HCT116 (cell line): Measurements from ENCODE around the gene RASL10B. TPM values are rescaled to one million over a fixed set of nuclear protein-coding genes. Genes with fewer than 3 reads are reported as not detected.

Experiments
- ATAC-seq: fragments of 200-7000 bp; cut with Tn5 transposase; 2 replicates; pipeline ENCODE4 v1.9.1; 2020; ENCODE audit warnings: mild to moderate bottlenecking, moderate library complexity
- BruUV-seq: library from RNA; stranded (reverse); fragments of 400-500 nt; replicated peaks from 2 replicates; lab custom pipeline; 2021; lab: Mats Ljungman, UMichigan
- CTCF ChIA-PET: fragments of 300-600 bp; sonication (Branson Sonifier 250); formaldehyde crosslinking; loops from one replicate; lab custom pipeline; 2021; ENCODE audit warnings: antibody characterized with exemption; lab: Charles Lee
- POLR2A ChIA-PET: fragments of 300-600, 350-600 bp; sonication (Branson Sonifier 250); formaldehyde crosslinking; loops from one replicate; lab custom pipeline; 2021; ENCODE audit warnings: antibody characterized with exemption; lab: Charles Lee
- RAD21 ChIA-PET, 2 experiments: fragments of 300-600 bp; sonication (Branson Sonifier 250); formaldehyde crosslinking; loops; one replicate each; lab custom pipeline; 2023; ENCODE audit warnings: low total read pairs in 2 of 2; ENCODE audit not compliant: uncharacterized antibody in 2 of 2, unreplicated experiment in 2 of 2, low non-redundant PET in 1 of 2; lab: Charles Lee
- DNase-seq: peaks from one replicate; pipeline ENCODE4 v3.0.0-alpha.2; 2010; ENCODE audit warnings: low read depth, low spot score
- H2AFZ ChIP-seq: fragments of 200-600 bp; shearing (Covaris generic), sonication (generic); 2 replicates; pipeline ENCODE4 v1.6.1; 2017; ENCODE audit warnings: low read depth, mixed run types, mixed read lengths, antibody characterized with exemption, low read length; ENCODE audit not compliant: poor library complexity, severe bottlenecking
- H3K27ac ChIP-seq: 2 replicates; pipeline ENCODE4 v1.5.1; 2012; ENCODE audit warnings: low read depth, low read length
- H3K27me3 ChIP-seq: fragments of 200-600 bp; sonication (generic); 2 replicates; pipeline ENCODE4 v1.6.1; 2016; ENCODE audit warnings: mixed run types, low read length, mixed read lengths; ENCODE audit not compliant: insufficient read depth
- H3K36me3 ChIP-seq, 2 experiments: fragments of 200-500 bp in 1 of 2; fragments of 200-600 bp in 1 of 2; sonication (Bioruptor generic) in 1 of 2; sonication (generic) in 1 of 2; 2 replicates each; pipeline versions ENCODE4 v1.5.1 to v1.6.1; 2014 to 2016; ENCODE audit warnings: low read length in 2 of 2, inconsistent platforms in 1 of 2, mixed read lengths in 1 of 2, mixed run types in 1 of 2; ENCODE audit not compliant: insufficient read depth in 2 of 2, control insufficient read depth in 1 of 2
- H3K4me1 ChIP-seq, 2 experiments: fragments of 200-600 bp in 1 of 2; sonication (generic) in 1 of 2; 2 replicates each; pipeline versions ENCODE4 v1.5.1 to v1.6.1; 2012 to 2017; ENCODE audit warnings: low read length in 2 of 2, inconsistent platforms in 1 of 2, mild to moderate bottlenecking in 1 of 2, mixed read lengths in 1 of 2, mixed run types in 1 of 2, moderate library complexity in 1 of 2; ENCODE audit not compliant: insufficient read depth in 2 of 2, control insufficient read depth in 1 of 2
- H3K4me2 ChIP-seq: fragments of 200-600 bp; sonication (generic); 2 replicates; pipeline ENCODE4 v1.6.1; 2017; ENCODE audit warnings: mixed run types, low read length, mixed read lengths
- H3K4me3 ChIP-seq, 2 experiments: fragments of 200-600 bp in 1 of 2; sonication (generic) in 1 of 2; replicated peaks in 1 of 2; 2 replicates each; pipeline ENCODE4 v1.5.1; 2011 to 2016; ENCODE audit warnings: low read length in 2 of 2, control low read depth in 1 of 2, low read depth in 1 of 2, mild to moderate bottlenecking in 1 of 2, mixed read lengths in 1 of 2, mixed run types in 1 of 2
- H3K79me2 ChIP-seq: fragments of 200-600 bp; sonication (generic); 2 replicates; pipeline ENCODE4 v1.6.1; 2017; ENCODE audit warnings: mild to moderate bottlenecking, mixed run types, low read length, moderate library complexity, mixed read lengths; ENCODE audit not compliant: insufficient read depth
- H3K9ac ChIP-seq: fragments of 200-600 bp; sonication (generic); 2 replicates; pipeline ENCODE4 v1.6.1; 2016; ENCODE audit warnings: low read length, mixed read lengths
- H3K9me2 ChIP-seq: fragments of 200-600 bp; sonication (generic), shearing (Covaris generic); 2 replicates; pipeline ENCODE4 v1.6.1; 2017; ENCODE audit warnings: mixed run types, mild to moderate bottlenecking, moderate library complexity; ENCODE audit not compliant: insufficient read depth
- H3K9me3 ChIP-seq, 2 experiments: fragments of 200-500 bp in 1 of 2; fragments of 200-600 bp in 1 of 2; sonication (Bioruptor generic) in 1 of 2; sonication (generic) in 1 of 2; 2 replicates each; pipeline ENCODE4 v1.6.1; 2014 to 2017; ENCODE audit warnings: low read length in 2 of 2, mixed read lengths in 2 of 2, inconsistent platforms in 1 of 2, low read depth in 1 of 2, mild to moderate bottlenecking in 1 of 2, mixed run types in 1 of 2, moderate library complexity in 1 of 2; ENCODE audit not compliant: control insufficient read depth in 1 of 2, insufficient read depth in 1 of 2
- H4K20me1 ChIP-seq: fragments of 200-600 bp; sonication (generic), shearing (Covaris generic); 2 replicates; pipeline ENCODE4 v1.6.1; 2017; ENCODE audit warnings: mixed run types, mild to moderate bottlenecking, moderate library complexity; ENCODE audit not compliant: insufficient read depth
- ATF3 ChIP-seq: IDR thresholded peaks from 2 replicates; pipeline ENCODE4 v1.6.1; 2012
- EGR1 ChIP-seq: IDR thresholded peaks from 2 replicates; pipeline ENCODE4 v1.6.1; 2012; ENCODE audit warnings: low read depth
- EZH2phosphoT487 ChIP-seq: fragments of 200-600 bp; IDR thresholded peaks from 2 replicates; pipeline ENCODE4 v1.6.1; 2018; ENCODE audit warnings: antibody characterized with exemption, borderline replicate concordance
- FOSL1 ChIP-seq: IDR thresholded peaks from 2 replicates; pipeline ENCODE4 v1.6.1; 2012; ENCODE audit warnings: low read depth
- JUND ChIP-seq: IDR thresholded peaks from 2 replicates; pipeline ENCODE4 v1.6.1; 2012
- POLR2AphosphoS5 ChIP-seq: IDR thresholded peaks from 2 replicates; pipeline ENCODE4 v1.6.1; 2011; ENCODE audit warnings: mild to moderate bottlenecking, low read depth, low read length, moderate library complexity
- SIN3A ChIP-seq: IDR thresholded peaks from 2 replicates; pipeline ENCODE4 v1.6.1; 2012; ENCODE audit warnings: low read depth
- SRF ChIP-seq: IDR thresholded peaks from 2 replicates; pipeline ENCODE4 v1.6.1; 2012; ENCODE audit warnings: low read depth
- TCF7L2 ChIP-seq: IDR thresholded peaks from 2 replicates; pipeline ENCODE4 v1.7.0; 2011; ENCODE audit warnings: borderline replicate concordance, inconsistent platforms; ENCODE audit not compliant: insufficient read depth, insufficient read length; ENCODE audit errors: extremely low read depth
- YY1 ChIP-seq: IDR thresholded peaks from 2 replicates; pipeline ENCODE4 v1.6.1; 2011; ENCODE audit warnings: low read length, low read depth, moderate library complexity, mild to moderate bottlenecking; ENCODE audit not compliant: insufficient replicate concordance; ENCODE audit errors: extremely low read depth
- ZFX ChIP-seq: fragments of 450-650 bp; IDR thresholded peaks from 2 replicates; pipeline ENCODE4 v1.6.1; 2017
- intact Hi-C: fragments of 100-400 bp; cut with micrococcal nuclease; formaldehyde crosslinking; loops from 2 replicates; pipeline ENCODE4 v1.10.0; 2022
- total RNA-seq: library from RNA; stranded (reverse); gene quantifications from one replicate; pipeline ENCODE4 v1.2.1, GENCODE V29; 2021; ENCODE audit not compliant: unreplicated experiment
- TF ChIP-seq, protein P1 (sequence below): IDR thresholded peaks from 2 replicates; pipeline ENCODE4 v1.6.1; 2012; ENCODE audit warnings: low read depth

The RASL10B gene
- total RNA-seq, 1 experiment from 2014 or later: 0.15 TPM

GRCh38 chr17:35761601-35762000 lies 30.2 kb downstream of the RASL10B start:
- no peak for TF ChIP-seq EGR1
- no peak for TF ChIP-seq EZH2phosphoT487
- TF ChIP-seq POLR2AphosphoS5: no peak
- TF ChIP-seq YY1: no peak
- no peak for TF ChIP-seq ZFX
- TF ChIP-seq, protein P1, sequence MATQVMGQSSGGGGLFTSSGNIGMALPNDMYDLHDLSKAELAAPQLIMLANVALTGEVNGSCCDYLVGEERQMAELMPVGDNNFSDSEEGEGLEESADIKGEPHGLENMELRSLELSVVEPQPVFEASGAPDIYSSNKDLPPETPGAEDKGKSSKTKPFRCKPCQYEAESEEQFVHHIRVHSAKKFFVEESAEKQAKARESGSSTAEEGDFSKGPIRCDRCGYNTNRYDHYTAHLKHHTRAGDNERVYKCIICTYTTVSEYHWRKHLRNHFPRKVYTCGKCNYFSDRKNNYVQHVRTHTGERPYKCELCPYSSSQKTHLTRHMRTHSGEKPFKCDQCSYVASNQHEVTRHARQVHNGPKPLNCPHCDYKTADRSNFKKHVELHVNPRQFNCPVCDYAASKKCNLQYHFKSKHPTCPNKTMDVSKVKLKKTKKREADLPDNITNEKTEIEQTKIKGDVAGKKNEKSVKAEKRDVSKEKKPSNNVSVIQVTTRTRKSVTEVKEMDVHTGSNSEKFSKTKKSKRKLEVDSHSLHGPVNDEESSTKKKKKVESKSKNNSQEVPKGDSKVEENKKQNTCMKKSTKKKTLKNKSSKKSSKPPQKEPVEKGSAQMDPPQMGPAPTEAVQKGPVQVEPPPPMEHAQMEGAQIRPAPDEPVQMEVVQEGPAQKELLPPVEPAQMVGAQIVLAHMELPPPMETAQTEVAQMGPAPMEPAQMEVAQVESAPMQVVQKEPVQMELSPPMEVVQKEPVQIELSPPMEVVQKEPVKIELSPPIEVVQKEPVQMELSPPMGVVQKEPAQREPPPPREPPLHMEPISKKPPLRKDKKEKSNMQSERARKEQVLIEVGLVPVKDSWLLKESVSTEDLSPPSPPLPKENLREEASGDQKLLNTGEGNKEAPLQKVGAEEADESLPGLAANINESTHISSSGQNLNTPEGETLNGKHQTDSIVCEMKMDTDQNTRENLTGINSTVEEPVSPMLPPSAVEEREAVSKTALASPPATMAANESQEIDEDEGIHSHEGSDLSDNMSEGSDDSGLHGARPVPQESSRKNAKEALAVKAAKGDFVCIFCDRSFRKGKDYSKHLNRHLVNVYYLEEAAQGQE: no peak
- TF ChIP-seq FOSL1: no peak
- TF ChIP-seq JUND: no peak
- no peak for TF ChIP-seq SRF
- no peak for TF ChIP-seq SIN3A
- no peak for TF ChIP-seq ATF3
- no peak for TF ChIP-seq TCF7L2
- TF ChIP-seq, all 23 proteins: peak for 0
- Histone ChIP-seq H3K4me3 (no peak overlapping the region), H3K36me3 (no peaks in the 10 kb centered on the region), H3K4me1 (peaks cover 5 to 12% of the 10 kb centered on the region in 2 experiments; a peak in 3 of 4 replicates), H3K27me3 (no peaks in the 10 kb centered on the region), H3K27ac (no peak overlapping the region), H4K20me1 (no peaks in the 10 kb centered on the region), H3K4me2 (no peak overlapping the region), H2AFZ (no peak overlapping the region), H3K9ac (no peak overlapping the region), H3K9me3 (no peaks in the 10 kb centered on the region), H3K9me2 (no peaks in the 10 kb centered on the region), H3K79me2 (no peaks in the 10 kb centered on the region)
- ChIA-PET POLR2A (interaction anchor here (1.7 kb wide), 1 partner anchor 47 kb away, joined by 5 read pairs; no protein-coding TSS in a partner anchor), CTCF (interaction anchor here (1.2 kb wide), 1 partner anchor 43 kb away, joined by 3 read pairs; no protein-coding TSS in a partner anchor), RAD21 (no interaction called here)
- ATAC-seq: no peak
- DNase-seq: no peak
- intact Hi-C loops: no loop called here
- BruUV-seq: no TSS peak
